ENCODE data around the gene TAF4B.

DNA sequence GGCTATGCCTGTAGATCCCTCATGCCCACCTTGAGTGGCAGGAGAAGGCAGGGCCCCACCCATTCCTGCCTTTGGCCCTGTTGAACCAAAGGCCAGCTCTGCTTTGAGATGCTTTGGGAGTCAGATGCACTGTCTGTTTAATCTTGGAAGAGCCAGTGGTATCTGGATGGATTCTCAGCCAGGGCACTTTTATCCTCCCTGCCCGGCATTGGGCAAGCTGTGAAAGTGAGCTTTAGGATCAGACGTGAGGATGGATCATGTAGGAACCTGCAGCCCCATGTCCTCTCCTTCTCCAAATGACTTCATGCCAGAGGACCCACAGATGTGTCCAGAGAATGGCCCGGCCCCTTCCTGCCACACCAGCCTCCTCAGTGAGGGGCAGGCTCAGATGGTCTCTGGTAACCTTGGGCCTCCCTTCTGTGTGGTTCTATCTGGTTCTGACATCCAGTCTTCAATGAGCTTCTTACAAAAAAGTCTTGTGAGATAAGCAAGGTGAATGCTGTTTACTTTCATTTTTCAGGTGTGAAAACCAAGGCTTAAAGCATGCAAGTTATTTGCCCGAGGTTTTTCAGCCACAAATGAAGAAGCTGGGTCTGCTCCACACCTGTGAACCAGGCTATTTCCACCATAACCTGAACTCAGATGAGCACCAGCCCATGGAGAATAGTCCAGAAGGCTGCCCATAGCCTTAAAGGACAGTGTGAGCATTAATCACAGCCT is 198.3 kb downstream of the TAF4B start:
- TF ChIP-seq, protein P1, sequence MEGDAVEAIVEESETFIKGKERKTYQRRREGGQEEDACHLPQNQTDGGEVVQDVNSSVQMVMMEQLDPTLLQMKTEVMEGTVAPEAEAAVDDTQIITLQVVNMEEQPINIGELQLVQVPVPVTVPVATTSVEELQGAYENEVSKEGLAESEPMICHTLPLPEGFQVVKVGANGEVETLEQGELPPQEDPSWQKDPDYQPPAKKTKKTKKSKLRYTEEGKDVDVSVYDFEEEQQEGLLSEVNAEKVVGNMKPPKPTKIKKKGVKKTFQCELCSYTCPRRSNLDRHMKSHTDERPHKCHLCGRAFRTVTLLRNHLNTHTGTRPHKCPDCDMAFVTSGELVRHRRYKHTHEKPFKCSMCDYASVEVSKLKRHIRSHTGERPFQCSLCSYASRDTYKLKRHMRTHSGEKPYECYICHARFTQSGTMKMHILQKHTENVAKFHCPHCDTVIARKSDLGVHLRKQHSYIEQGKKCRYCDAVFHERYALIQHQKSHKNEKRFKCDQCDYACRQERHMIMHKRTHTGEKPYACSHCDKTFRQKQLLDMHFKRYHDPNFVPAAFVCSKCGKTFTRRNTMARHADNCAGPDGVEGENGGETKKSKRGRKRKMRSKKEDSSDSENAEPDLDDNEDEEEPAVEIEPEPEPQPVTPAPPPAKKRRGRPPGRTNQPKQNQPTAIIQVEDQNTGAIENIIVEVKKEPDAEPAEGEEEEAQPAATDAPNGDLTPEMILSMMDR (IDR thresholded peaks at IDR 0.05; ENCODE audit: borderline replicate concordance, extremely low read depth, low read length, poor library complexity, severe bottlenecking): no peak
- no peak for TF ChIP-seq EZH2 (IDR thresholded peaks at IDR 0.05; ENCODE audit: borderline replicate concordance, low read depth, low read length, severe bottlenecking)
